ENCODE data around the gene TMTC1. TPM values are rescaled to one million over a fixed set of nuclear protein-coding genes. Genes with fewer than 3 reads are reported as not detected.

TMTC1 gene
- total and polyA plus RNA-seq, 11 donors: 8.8 to 101 (median 41.4) TPM

DNA sequence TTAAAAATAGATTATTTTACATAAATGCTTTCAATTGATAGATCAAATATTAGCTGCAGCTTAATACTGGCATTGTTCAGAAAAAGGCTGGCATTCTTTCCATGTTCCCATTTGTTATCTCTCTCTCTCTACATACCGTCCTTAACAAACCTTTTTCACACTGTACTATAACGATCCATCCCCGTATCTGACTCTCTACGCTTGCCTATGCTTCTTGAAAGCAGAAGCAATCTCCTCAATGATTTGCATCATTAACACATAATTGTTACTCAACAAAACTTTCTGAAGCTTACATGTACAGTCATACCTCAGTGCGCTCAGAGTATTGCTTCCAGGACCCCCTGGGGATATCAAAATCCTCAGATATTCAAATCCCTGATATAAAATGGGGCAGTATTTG, 89.7 kb downstream of the TMTC1 start:
- no peaks in the 10 kb centered on the region for H3K36me3 ChIP-seq
- H3K9me3 ChIP-seq: no peaks in the 10 kb centered on the region
- H3K27me3 ChIP-seq: no peaks in the 10 kb centered on the region
- TF ChIP-seq POLR2A (IDR thresholded peaks at IDR 0.05): no peak
- TF ChIP-seq CTCF (IDR thresholded peaks at IDR 0.05): no peak
- 52 to 76% (median 62%) methylated on average over 5 of the region's 5 CpGs for WGBS, 4 donors
- no peak overlapping the region for H3K4me3 ChIP-seq
- peak in 3 of 4 donors; percentile 43 to 59 (median 53) for ATAC-seq
- intact Hi-C loops (cut with DNase I): loop anchor here in 1 of 10 donors (10.0 kb wide), 1 partner anchor 71 kb away; no protein-coding TSS in a partner anchor
- DNase-seq: no peak
- H3K27ac ChIP-seq: no peak overlapping the region
- peaks cover 0 to 12% (median 0%) of the 10 kb centered on the region in 12 donors for H3K4me1 ChIP-seq

DNA sequence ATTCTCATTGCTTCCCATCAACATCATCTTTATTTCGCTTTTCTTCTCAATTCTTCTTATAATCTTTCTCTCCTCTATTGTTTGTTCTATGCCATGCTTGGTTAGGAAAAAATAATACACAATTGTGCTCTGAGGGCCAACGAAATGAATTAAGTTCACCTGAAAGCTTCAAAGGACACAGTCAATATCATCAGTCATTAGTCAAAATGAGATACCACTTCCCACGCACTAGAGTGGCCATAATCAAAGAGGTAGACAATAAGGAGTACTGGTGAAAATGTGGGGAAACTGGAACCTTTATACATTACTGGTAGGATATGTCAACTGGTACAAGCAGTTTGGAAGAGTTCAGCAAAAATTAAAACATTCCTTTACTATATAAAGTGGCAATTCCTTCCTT, 91.5 kb downstream of the TMTC1 start:
- intact Hi-C loops (cut with DNase I): loop anchor here in 1 of 10 donors (10.0 kb wide), 1 partner anchor 73 kb away; no protein-coding TSS in a partner anchor
- Histone ChIP-seq H3K4me3 (no peak overlapping the region), H3K9me3 (no peaks in the 10 kb centered on the region), H3K27me3 (no peaks in the 10 kb centered on the region), H3K27ac (no peak overlapping the region), H3K4me1 (peaks cover 0 to 20% (median 0%) of the 10 kb centered on the region in 12 donors), H3K36me3 (no peaks in the 10 kb centered on the region)
- DNase-seq (no peak), ATAC-seq (no peak)
- WGBS, 4 donors: 89 to 95% (median 94%) methylated on average over 3 of the region's 3 CpGs; no CpG with 5 or more reads in 1 of the 4 donors
- TF ChIP-seq CTCF (IDR thresholded peaks at IDR 0.05) (no peak), POLR2A (IDR thresholded peaks at IDR 0.05) (no peak)

- 72 to 87% (median 77%) methylated on average over 3 to 7 of the region's 7 CpGs for WGBS, 4 donors
- H3K27me3 ChIP-seq: no peaks in the 10 kb centered on the region
- no peaks in the 10 kb centered on the region for H3K36me3 ChIP-seq
- TF ChIP-seq CTCF (IDR thresholded peaks at IDR 0.05) (no peak), POLR2A (IDR thresholded peaks at IDR 0.05) (no peak)
- ATAC-seq (peak in 2 of 4 donors; percentile 43 to 48), DNase-seq (no peak)
- no peaks in the 10 kb centered on the region for H3K9me3 ChIP-seq
- H3K4me3 ChIP-seq: no peak overlapping the region
- no peak overlapping the region for H3K27ac ChIP-seq
- H3K4me1 ChIP-seq: peaks cover 0 to 20% (median 0%) of the 10 kb centered on the region in 12 donors
- intact Hi-C loops (cut with DNase I): loop anchor here in 2 of 10 donors (2.0 to 10.0 kb wide), 2 partner anchors 35 to 73 kb away; no protein-coding TSS in a partner anchor
Measured at GRCh38 chr12:29691161-29691854, 92.4 kb downstream of the TMTC1 start.

- intact Hi-C loops (cut with DNase I): loop anchor here in 2 of 10 donors (2.0 to 10.0 kb wide), 2 partner anchors 36 to 74 kb away; no protein-coding TSS in a partner anchor
Measured at GRCh38 chr12:29690728-29691127, 93.0 kb downstream of the TMTC1 start.

More at GRCh38 chr12:29690728-29691127, 93.0 kb downstream of the TMTC1 start:
- WGBS, 4 donors: 96 to 98% (median 97%) methylated on average over 1 of the region's 1 CpG
- Histone ChIP-seq H3K4me3 (no peak overlapping the region), H3K36me3 (no peaks in the 10 kb centered on the region), H3K27ac (no peak overlapping the region), H3K4me1 (peaks cover 0 to 20% (median 0%) of the 10 kb centered on the region in 12 donors), H3K9me3 (no peaks in the 10 kb centered on the region), H3K27me3 (no peaks in the 10 kb centered on the region)
- TF ChIP-seq CTCF (IDR thresholded peaks at IDR 0.05) (no peak), POLR2A (IDR thresholded peaks at IDR 0.05) (no peak)
- ATAC-seq (no peak), DNase-seq (no peak)

All from heart left ventricle (tissue), 16 donors.